Erythroblast (primary cell): ENCODE results near the gene TSC22D4.
"Not testable (repeated sequence)": the region's sequence is repeated elsewhere in the genome, so short reads cannot be mapped to it uniquely, and the experiment has no call there.

ENCODE experiments used
- GATA1 ChIP-seq: IDR thresholded peaks from 2 replicates; pipeline ENCODE4 v1.6.1; 2011; ENCODE audit warnings: low read depth, mild to moderate bottlenecking, control low read depth, low read length, moderate library complexity
- POLR2A ChIP-seq: IDR thresholded peaks from 2 replicates; pipeline ENCODE4 v1.6.1; 2011; ENCODE audit warnings: mild to moderate bottlenecking, low read length

DNA sequence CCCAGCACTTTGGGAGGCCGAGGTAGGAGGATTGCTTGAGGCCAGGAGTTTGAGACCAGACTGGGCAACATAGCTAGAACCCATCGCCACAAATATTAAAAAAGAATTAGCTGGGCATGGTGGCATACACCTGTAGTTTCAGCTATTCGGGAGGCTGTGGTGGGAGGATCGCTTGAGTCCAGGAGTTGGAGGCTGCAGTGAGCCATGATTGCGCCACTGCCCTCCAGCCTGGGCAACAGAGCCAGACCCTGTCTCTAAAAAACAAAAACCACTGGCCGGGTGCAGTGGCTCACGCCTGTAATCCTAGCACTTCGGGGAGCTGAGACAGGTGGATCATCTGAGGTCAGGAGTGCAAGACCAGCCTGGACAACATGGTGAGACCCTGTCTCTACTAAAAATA, 25.2 kb downstream of the TSC22D4 start:
- TF ChIP-seq POLR2A, GATA1: not testable (repeated sequence)
